ENCODE results near the gene RAB7B.

DNA sequence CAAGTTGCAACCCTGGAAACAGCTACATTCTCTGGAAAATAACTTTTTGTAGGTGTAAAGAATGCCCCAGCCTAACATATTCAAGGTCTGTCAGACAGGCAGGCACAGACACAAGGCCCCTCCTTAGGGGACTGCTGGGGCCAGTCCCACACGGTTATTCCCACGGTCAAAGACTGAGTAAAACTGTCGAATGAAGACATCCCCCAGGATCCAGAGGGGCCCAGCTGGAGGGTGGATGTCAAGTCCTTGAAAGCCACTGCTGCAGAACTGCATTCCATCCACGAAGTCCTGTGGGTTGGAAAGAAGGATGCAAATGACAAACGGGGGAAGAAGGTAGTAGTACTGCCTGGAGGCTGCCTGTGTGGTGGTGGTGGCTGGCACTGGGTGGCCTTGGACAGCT lies 6.9 kb upstream of the RAB7B start:
- TF ChIP-seq, protein P1, sequence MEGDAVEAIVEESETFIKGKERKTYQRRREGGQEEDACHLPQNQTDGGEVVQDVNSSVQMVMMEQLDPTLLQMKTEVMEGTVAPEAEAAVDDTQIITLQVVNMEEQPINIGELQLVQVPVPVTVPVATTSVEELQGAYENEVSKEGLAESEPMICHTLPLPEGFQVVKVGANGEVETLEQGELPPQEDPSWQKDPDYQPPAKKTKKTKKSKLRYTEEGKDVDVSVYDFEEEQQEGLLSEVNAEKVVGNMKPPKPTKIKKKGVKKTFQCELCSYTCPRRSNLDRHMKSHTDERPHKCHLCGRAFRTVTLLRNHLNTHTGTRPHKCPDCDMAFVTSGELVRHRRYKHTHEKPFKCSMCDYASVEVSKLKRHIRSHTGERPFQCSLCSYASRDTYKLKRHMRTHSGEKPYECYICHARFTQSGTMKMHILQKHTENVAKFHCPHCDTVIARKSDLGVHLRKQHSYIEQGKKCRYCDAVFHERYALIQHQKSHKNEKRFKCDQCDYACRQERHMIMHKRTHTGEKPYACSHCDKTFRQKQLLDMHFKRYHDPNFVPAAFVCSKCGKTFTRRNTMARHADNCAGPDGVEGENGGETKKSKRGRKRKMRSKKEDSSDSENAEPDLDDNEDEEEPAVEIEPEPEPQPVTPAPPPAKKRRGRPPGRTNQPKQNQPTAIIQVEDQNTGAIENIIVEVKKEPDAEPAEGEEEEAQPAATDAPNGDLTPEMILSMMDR (IDR thresholded peaks at IDR 0.05): no peak
- no peak for TF ChIP-seq POLR2A (IDR thresholded peaks at IDR 0.05)
